ENCODE measurements around the gene UIMC1.

GRCh38 chr5:177040814-177041420, 34.3 kb upstream of the UIMC1 start:
- TF ChIP-seq CTCF (optimal IDR thresholded peaks at IDR 0.05 in 1 of 3, IDR thresholded peaks at IDR 0.05 in 1 of 3, conservative IDR thresholded peaks at IDR 0.05 in 1 of 3; ENCODE audit: extremely low read depth in 1 of 3, insufficient read depth in 2 of 3, low read length in 3 of 3), result no peak
- TF ChIP-seq EZH2 (IDR thresholded peaks at IDR 0.05; ENCODE audit: low read length), result no peak
